COLO668 (cell line): ENCODE data around the gene IFI44L.

Experiments
- DNase-seq: peaks from one replicate; lab custom pipeline; 2025; ENCODE audit not compliant: unreplicated experiment; lab: John Stamatoyannopoulos, UW

IFI44L gene

DNA sequence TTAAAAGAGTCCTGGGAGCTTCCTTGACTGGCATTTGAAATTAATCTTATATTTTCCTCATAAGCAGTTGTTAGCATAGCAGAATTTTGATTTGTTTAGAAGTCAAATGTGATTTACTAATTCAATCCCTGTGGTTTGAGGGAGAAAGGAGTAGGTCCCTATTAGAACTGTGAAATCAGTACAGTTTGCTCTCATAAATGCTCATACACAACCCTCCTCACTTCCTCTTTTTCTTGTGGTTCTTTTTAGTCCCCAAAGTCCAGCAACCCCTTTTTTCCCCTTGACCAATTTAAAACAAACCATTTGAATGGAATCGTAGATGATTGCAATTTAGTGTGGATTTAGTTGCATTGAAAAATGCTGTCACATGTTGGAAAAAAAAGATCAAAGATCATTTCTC lies 20.2 kb downstream of the IFI44L start:
- DNase-seq, result no peak

DNA sequence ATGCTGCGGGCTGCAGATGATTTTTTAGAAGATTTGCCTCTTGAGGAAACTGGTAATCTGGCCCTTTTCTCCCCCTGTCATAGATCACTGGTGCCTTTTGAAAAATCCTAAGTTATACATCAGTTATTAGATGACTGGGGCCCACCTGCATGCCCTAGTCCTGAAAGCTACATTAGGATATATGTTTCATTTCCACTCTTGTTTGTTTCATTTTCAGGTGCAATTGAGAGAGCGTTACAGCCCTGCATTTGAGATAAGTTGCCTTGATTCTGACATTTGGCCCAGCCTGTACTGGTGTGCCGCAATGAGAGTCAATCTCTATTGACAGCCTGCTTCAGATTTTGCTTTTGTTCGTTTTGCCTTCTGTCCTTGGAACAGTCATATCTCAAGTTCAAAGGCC lies 21.3 kb downstream of the IFI44L start:
- no peak for DNase-seq

DNA sequence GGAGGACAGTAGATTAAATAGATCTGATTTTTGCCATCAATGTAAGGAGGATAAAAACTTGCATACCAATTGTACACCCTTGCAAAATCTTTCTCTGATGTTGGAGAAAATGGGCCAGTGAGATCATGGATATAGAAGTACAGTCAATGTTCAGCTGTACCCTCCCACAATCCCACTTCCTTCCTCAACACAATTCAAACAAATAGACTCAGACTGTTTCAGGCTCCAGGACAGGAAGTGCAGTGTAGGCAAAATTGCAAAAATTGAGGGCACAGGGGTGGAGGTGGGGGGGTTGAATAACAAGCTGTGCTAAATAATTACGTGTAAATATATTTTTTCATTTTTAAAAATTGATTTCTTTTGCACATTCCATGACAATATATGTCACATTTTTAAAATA lies 25.5 kb downstream of the IFI44L start:
- DNase-seq, result no peak

DNA sequence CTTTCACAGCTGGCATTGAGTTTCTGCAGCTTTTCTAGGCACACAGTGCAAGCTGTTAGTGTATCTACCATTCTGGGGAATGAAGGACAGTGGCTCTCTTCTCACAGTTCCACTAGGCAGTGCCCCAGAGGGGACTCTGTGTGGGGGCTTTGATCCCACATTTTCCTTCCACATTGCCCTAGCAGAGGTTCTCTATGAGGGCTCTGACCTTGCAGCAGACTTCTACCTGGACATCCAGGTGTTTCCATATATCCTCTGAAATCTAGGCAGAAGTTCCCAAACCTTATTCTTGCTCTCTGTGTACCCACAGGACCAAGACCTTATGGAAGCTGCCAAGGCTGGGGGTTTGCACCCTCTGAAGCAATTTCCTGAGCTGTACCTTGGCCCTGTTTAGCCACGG lies 27.0 kb downstream of the IFI44L start:
- no peak for DNase-seq

DNA sequence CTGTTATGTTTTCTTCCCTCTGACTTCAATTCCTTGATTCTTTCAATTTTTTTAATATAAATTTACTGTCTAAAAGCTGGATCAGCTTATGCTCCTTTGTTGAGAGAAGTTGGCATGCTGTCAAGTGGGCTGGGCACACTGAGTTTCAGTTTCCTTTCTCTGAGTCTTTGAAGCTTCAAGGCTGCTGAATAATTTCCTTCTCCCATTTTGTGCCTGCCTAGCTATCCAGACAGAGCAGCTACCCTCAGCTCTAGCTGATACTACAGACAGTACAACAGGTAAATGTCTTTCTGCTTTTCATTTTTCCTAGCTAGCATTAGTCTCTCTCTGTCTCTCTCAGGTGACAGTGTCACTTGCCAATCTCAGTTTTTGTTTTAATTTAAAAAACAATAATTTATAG lies 29.4 kb downstream of the IFI44L start, which contains the start of gene IFI44:
Gene IFI44 (plus strand): TSS at position 204 of the 400 bp plus-strand sequence. CDS start 365 bp downstream, outside the sequence.
- DNase-seq, result no peak

DNA sequence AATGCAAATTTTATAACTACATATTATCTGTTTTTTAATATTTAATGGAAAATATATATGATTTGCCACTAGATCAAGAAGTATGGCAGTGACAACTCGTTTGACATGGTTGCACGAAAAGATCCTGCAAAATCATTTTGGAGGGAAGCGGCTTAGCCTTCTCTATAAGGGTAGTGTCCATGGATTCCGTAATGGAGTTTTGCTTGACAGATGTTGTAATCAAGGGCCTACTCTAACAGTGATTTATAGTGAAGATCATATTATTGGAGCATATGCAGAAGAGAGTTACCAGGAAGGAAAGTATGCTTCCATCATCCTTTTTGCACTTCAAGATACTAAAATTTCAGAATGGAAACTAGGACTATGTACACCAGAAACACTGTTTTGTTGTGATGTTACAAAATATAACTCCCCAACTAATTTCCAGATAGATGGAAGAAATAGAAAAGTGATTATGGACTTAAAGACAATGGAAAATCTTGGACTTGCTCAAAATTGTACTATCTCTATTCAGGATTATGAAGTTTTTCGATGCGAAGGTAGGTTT lies 29.9 kb downstream of the IFI44L start:
- no peak for DNase-seq

DNA sequence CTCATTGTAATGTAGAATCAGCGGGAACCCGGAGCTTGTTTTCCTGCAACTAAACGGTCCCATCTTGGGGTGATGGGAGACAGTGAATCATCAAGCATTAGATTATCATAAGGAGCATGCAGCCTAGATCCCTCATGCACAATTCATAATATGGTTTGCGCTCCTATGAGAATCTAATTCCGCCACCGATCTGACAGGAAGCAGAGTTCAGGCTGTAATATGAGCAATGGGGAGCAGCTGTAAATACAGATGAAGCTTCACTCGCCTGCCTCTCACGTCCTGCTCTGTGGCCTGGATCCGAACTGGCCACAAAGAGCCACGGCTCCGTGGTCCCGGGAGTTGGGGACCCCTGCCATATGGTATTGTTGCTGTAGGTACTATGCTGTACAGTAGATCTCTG lies 31.0 kb downstream of the IFI44L start:
- DNase-seq, result no peak

DNA sequence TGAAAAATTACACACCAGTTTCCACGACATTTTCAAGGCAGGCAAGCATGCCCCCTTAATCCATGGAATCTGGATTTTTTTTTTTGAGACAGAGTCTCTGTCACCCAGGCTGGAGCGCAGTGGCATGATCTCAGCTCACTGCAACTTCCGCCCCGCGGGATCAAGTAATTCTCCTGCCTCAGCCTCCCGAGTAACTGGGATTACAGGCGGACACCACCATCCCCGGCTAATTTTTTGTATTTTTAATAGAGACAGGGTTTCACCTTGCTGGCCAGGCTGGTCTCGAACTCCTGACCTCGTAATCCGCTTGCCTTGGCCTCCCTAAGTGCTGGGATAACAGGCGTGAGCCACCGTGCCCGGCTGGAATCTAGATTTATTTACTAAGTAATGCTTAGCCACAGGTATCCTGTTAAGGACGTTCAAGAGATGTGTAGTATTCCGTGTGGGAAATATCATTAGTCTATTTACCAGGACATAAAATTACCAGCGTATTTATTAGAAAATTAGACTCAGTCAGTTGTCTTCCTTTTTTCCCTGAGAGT lies 31.8 kb downstream of the IFI44L start:
- DNase-seq, result no peak

DNA sequence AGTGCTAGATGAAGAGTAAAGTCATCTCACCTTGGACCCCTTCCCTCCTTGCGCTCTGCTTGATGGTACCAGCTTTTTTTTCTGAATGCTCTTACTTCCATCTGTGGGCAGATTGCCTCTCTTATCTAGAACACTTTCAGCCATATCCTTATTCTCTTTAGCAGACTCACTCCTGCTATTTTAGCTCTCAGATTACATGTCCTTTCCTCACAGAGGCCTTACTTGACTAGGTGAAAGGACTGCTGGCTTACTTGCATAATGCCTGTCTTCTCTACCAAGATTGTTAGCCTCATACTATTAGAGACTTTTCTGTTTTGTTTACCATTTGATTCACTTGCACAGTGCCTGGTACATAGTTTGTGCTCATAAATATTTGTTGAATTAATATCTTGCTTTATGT lies 38.7 kb downstream of the IFI44L start:
- DNase-seq, result no peak

DNA sequence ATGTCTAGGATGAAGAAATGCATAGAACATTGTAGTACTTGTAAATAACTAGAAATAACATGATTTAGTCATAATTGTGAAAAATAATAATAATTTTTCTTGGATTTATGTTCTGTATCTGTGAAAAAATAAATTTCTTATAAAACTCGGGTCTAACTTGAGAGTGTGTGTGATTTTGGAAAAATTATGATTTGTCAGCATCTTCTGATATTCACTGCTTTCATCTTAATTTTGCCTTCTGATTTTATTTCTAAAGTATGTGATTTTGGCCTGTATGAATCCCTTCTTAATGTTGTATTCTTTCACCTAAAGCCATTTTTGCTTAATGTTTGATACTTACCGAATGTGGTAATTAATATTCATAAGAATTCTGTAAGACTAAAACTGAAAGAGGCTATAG lies 43.7 kb downstream of the IFI44L start:
- no peak for DNase-seq

DNA sequence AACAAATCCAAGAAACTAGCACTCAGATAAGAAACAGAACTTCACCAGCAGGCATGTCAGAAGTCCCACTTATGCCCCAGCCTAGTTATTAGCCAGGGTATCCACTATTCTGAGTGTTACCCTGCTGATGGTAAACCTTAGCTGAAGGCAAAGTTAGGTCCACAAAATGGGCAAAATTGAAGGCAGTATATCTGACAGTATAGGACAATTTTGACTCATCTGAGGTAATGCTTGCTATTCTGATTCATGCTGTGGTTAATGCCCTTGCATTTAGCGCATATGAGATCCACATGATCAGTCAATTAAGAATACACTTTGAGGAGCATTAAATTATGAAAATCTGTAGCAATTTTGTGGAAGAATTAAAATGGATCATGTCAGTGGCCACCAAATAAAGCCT lies 44.5 kb downstream of the IFI44L start:
- no peak for DNase-seq

DNA sequence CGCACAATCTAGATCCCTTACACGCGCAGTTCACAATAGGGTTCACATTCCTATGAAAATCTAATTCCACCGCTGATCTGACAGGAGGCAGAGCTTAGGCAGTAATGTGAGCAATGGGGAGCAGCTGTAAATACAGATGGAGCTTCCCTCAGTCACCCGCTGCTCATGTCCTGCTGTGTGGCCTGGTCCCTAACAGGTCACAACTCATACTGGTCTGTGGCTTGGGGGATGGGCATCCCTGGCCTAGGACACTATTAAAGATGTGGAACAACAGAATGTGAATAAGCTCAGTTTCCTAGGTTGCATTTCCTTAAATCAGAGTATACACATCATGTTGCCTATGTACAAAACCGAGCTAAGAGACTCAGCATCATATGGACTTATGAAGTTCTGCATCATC lies 45.6 kb downstream of the IFI44L start:
- no peak for DNase-seq

DNA sequence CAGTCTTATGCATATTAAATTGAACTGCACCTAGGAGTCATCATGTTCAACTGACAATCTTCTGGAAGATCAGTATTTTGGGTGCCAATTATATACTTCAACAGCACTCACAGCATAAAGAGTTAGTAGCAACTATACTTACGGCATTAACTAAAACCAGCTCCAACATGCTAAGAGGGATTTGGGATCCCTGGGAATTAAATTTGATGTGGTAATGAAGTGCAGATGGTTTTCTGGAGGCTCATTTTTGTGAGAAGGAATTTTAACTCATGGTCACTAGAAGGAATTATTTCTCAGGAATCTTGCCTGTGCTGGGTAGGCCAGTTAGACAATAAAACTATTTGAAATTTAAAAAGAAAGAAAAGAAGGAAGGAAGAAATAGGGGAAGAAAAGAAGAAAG lies 47.7 kb downstream of the IFI44L start:
- DNase-seq, result no peak

DNA sequence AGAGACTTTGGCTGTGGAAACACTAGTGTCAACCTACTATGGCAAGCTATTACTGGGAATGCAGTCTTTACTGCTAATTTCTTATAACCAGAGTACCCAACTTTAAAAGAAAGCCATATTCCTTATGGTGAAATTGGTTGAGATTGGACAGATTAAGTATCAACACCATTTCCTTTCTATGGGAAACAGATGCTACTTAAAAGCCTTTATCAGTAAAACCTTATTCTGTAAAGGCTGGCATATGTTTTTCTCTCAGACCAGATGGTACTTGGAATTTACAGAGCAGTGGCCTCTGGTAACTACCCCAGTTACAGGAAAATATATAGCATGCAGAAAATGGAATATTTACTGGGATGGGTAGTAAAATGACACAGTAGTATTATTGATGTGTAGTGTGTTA lies 48.2 kb downstream of the IFI44L start:
- no peak for DNase-seq

DNA sequence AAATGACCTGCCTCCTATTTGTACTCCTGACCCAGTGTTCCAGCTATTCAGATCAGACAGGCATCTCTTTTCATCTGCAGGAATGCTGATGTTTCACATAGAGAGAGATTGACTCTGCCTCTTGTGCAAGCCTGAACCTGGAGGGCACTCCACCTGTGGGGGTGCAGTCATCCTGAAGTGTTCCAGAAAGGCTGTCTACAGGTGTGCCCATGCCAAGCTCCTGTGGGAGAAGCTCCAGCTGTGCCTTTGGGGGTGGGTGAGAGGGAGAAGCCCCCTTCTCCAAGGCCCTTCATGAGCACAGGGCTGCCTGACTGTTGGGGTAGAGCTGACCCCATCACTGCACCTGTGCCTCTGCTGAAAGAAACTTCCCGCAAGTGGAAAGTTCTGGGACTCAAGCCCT lies 52.2 kb downstream of the IFI44L start:
- no peak for DNase-seq

DNA sequence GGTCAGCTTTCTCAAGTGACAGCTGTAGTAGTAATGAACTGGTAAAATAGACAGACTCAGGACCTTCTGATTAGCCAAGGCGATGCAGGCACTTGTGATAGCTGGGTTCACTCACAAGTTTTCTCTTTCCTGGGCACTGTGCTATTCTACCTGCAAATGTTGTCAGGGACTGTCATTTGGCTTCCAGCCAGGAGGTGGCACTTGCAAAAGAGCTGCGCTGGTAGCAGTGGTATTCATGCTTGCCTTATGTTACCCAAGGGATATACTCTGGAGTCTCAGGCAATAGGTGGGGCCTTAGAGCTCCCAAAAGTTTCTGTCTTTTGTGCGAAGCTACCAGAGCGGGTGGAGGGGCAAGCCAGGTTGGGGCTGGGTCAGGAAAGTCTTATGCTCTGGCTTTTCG lies 52.9 kb downstream of the IFI44L start:
- DNase-seq, result peak; percentile 35

DNA sequence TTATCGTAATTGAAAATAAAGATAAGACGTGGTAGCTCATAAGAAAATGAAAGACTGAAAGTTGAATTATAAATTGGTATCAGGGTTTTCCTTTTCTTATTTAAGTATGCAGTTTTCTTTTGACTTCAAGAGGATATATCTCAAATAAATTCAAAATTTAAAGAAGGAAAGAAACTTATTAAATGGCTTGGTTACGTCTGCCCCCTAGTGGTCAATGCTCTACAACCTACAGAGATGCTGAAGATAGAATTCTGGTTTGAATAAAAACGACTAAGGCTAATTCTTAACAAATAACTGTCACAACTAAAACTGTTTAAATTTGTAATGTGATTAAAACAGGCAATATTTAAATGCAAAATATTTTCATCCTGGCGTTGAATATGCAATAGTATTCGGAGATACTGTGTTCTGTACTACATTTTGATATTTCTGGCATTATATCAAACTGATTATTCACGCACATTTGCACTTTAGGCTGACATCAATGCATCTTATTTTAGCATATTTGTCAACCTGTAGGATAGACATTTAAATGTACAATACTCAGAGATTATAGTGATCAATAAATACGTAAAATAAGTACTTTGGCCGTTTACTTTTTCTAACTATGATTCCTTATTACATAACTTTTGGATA lies 56.2 kb downstream of the IFI44L start:
- peak; percentile 66 for DNase-seq

DNA sequence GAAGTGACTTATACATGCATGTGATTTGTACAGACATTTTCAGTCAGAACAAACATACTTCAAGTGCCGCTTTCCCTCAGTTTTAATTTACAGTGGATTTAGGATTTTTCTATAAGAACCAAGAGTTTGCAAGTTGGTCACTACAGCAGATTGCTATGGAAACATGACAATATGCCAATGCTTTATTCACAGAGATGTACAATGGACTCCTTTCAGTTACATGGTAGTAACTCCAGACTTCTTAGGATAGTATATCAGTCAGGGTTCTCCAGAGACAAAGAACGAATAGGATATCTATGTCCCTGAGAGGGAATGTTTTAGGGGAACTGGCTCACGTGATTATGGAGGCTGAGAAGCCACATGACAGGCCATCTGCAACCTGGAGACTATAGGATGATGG lies 56.7 kb downstream of the IFI44L start:
- DNase-seq, result no peak

DNA sequence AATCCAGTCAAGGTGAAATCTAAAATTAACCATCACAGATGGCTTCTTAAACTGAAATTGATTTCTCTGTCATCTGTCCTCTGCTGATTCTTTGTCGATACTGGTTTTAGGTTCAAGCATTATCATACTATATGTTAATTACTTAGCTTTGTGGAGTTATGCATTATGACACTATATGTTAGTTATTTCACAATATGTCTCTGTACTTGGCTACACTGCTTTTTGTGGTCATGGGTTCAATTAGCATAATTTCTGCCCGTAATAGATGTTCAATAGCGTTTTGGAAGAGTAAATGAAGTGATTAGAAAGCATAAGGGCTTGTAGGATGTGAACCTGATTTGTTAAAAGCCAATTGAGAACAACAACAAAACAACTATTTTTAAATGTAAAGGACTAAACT lies 57.5 kb downstream of the IFI44L start:
- no peak for DNase-seq

DNA sequence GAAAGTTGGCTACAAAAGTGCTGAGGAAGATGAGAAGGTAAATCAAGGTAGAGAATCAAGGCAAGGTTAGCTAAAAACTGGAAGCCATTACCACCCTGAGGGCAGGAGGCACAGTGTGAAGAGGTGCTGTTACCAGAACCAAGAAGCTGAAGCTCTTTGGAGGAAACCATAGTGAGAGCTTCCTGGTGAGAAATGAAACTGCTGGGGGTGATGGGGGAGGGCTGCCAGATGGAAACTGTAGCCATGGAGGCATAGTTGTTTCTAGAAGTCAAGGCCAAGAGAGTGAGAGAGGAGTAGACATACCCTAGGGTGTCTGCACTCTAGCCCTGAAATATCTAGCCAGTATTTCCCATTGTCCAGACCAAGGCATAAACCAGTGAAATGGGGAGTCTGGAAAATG lies 58.1 kb downstream of the IFI44L start:
- DNase-seq, result no peak

DNA sequence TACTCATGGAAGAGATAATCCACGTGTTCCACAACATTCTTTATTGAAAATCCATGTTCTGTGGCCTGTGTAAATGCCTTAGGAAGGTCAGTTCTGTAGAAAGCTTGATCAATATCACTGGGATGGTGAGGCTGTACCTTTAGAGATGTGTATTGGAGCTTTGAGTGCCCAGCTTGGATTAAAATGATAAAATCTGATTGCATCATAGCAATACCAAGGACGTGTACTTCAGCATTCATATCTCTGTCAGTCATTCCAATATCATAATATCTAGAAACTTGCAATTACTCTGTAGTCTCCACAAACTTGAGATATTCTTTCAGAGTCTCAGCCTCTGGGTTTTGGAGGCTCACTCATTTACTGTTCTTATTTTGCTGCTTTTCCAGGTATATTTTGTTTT lies 61.0 kb downstream of the IFI44L start:
- no peak for DNase-seq

DNA sequence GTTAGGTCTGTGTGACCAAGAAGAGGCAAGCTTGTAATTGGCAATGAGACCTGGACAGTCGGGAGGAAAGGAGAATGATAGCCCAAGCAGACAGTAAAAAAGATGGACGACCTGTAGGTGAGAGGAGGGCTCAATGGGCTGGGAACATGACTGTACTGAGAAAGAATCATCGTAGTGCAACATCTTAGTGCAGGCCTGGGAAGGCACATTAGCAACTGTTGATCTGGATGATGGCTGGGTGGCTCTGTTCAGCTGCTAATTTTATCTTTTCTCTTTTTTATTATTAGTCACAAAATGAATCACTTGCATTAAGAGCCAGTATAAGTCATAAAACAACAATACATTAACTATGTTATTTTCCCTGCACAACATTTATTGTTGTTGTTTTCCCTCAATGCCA lies 62.2 kb downstream of the IFI44L start:
- DNase-seq, result no peak

DNA sequence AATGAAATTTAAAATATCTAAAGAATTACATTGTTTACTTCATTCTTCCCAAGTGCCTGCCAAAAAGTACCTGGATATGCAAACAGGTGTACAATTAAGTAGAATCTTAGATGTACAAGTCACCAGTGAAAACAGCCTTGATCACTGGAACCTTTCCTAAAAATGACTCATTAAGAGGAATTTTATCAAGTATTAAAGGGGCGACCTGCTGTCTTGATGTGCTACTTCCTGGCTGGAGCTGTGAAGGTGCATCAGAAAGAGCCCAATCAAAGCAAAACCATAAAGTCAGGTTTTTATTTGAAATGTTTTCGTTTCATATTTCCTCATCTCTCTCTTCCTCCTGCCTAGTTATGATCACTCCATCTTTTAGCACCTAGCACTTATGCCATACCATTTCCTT lies 62.8 kb downstream of the IFI44L start:
- no peak for DNase-seq
